RWPE1 (cell line): Measurements from ENCODE around the gene PCGF2.

Experiments
- CTCF ChIA-PET: fragments of 350-600 bp; sonication (Branson Sonifier 250); formaldehyde crosslinking; extraction: SDS; loops from one replicate; lab custom pipeline; 2021; lab: Yijun Ruan, JAX
- POLR2A ChIA-PET: fragments of 400-600 bp; formaldehyde crosslinking; extraction: SDS; loops from one replicate; lab custom pipeline; 2020; ENCODE audit warnings: antibody characterized with exemption; ENCODE audit not compliant: low non-redundant PET; lab: Yijun Ruan, JAX
- DNase-seq: peaks from one replicate; pipeline ENCODE4 v3.0.0; 2012; ENCODE audit warnings: low spot score
- H3K27ac ChIP-seq: fragments of 450-650 bp; 2 replicates; pipeline ENCODE4 v1.5.1; 2017
- CTCF ChIP-seq: fragments of 450-650 bp; conservative IDR thresholded peaks from 2 replicates; pipeline ENCODE4 v1.5.1; 2017; ENCODE audit warnings: low read depth, mild to moderate bottlenecking

The PCGF2 gene

GRCh38 chr17:38732376-38733281 is 15.5 kb downstream of the PCGF2 start:
- ChIA-PET CTCF (interaction anchor here (0.7 kb wide), 1 partner anchor 124 kb away, joined by 3 read pairs; no protein-coding TSS in a partner anchor), POLR2A (no interaction called here)
- no peak for TF ChIP-seq CTCF
- no peak for DNase-seq
- peak overlapping the region; percentile 89 for H3K27ac ChIP-seq

GRCh38 chr17:38731526-38732294 is 16.4 kb downstream of the PCGF2 start:
- ChIA-PET POLR2A (no interaction called here), CTCF (interaction anchor here (0.6 to 1.4 kb wide), 3 partner anchors 12 to 55 kb away, joined by 3 to 4 read pairs (median 3); no protein-coding TSS in a partner anchor)
- no peak for TF ChIP-seq CTCF
- H3K27ac ChIP-seq: peak overlapping the region; percentile 89
- no peak for DNase-seq

- CTCF ChIA-PET: interaction anchor here (0.6 to 1.4 kb wide), 5 partner anchors 13 to 56 kb away, joined by 3 to 5 read pairs (median 4); no protein-coding TSS in a partner anchor
- POLR2A ChIA-PET: interaction anchor here (0.7 kb wide), 1 partner anchor 54 kb away, joined by 4 read pairs; no protein-coding TSS in a partner anchor
- H3K27ac ChIP-seq: peak overlapping the region; percentile 89
These were observed 17.4 kb downstream of the PCGF2 start for GRCh38 chr17:38730526-38731379.

GRCh38 chr17:38729886-38730525 is 18.1 kb downstream of the PCGF2 start, which contains the start of gene CISD3:
Gene CISD3 (plus strand): TSS chr17:38730341. CDS start chr17:38730359, 18 bp downstream.
- H3K27ac ChIP-seq: peak within 1 kb of the TSS; percentile 89
- peak; percentile 91 for TF ChIP-seq CTCF
- DNase-seq: peak; percentile 83
- ChIA-PET CTCF (interaction anchor here (0.6 to 1.4 kb wide), 4 partner anchors 13 to 56 kb away, joined by 3 to 5 read pairs (median 4); no protein-coding TSS in a partner anchor), POLR2A (no interaction called here)

More at GRCh38 chr17:38730526-38731379, 17.4 kb downstream of the PCGF2 start:
- no peak for DNase-seq
- TF ChIP-seq CTCF: no peak

GRCh38 chr17:38729368-38729885 is 18.7 kb downstream of the PCGF2 start:
- no peak for TF ChIP-seq CTCF
- peak overlapping the region; percentile 89 for H3K27ac ChIP-seq
- DNase-seq: no peak
- POLR2A ChIA-PET: no interaction called here
- CTCF ChIA-PET: interaction anchor here (0.7 kb wide), 2 partner anchors 51 to 164 kb away, joined by 3 to 4 read pairs; no protein-coding TSS in a partner anchor
